Jurkat, Clone E6-1 (cell line): ENCODE data around the gene GAL3ST3.
"Not testable (repeated sequence)": the region's sequence is repeated elsewhere in the genome, so short reads cannot be mapped to it uniquely, and the experiment has no call there.

Experiments
- DNase-seq: peaks from one replicate; pipeline ENCODE4 v3.0.0-alpha.2; 2011; ENCODE audit warnings: low read depth, low spot score
- H3K4me3 ChIP-seq: 2 replicates; pipeline ENCODE4 v1.5.1; 2011; ENCODE audit warnings: mild to moderate bottlenecking, low read length, control low read depth, moderate library complexity

Gene GAL3ST3

DNA sequence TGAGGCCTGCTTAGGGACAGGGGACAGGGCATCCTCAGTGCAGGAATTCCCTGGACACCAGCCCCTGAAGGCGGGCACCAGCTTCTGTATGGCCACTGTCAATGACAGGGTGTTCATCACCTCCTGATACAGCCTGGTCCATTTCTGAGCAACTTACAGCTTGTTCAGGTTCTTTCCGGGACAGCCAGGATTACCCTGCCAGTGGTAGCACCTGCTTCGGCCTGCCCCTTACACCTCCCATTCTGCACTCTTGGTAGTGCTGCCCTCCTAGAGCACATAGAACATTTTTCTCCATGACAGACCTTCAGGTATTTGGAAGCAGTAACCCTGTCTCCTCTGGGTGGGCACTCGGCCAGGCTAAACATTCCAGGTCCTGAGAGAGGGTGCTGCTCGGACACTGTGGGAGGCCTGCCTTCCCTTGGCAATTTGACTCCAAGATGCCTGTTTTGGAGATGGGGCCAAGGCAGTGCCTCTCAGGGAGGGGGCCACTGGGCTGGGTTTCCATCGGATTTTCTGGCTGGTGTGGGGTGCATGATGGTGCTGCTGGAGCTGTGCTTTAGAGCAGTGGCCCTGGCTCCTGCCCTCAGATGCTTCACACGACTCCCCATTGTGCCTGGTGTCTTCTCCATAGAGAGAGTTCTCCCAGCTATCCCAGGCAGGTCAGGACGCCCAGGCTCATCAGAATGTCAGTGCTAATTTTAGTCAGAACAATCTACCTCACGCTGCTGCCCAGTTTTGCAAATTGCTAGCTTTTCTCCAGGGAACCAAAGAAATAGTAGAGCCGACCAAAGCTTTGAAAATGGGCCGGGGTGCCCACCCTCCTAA, 1.2 kb downstream of the GAL3ST3 start:
- H3K4me3 ChIP-seq = no peak overlapping the region
- no peak for DNase-seq

DNA sequence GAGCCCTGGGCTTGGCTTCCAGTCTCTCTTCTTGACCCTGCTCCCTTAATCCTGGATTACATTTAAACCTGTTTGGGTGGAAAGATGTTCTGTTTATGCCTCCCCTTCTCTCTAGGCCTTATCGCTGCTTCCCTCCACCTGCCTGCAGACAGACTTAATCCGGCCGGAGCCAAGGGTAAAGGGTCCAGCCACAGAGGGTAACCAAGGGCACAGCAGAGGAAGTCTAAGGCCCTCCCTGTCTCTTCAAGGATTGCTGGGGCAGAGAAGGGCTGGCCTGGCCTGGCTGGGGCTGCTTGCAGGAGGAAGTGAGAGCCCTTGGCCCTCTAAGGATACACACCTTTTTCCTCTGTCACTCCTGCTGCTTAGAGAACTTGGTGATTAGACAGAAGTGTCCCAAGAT, 2.1 kb downstream of the GAL3ST3 start:
- DNase-seq = no peak

DNA sequence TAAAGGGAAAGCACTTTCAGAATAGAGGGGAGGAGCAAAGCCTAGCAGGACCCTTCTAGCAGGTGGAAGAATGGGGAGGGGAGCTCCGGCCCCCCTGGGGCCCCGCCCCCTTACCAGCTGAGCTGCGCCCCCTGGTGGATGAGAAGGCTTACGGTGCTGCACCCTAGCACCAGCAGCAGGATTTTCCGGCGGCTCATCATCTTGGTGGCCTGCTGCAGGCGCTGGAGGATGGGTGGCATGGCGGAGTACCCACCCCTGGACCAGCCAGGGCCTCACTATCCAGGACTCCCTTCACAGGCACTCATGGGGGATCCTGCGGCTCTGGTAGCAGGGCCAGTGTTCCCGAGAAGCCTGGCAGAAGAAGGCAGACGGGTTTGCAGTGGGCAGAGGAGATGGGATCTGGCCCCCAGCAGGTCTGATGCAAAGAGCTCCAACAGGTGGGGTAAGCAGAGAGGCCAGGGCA, 3.8 kb downstream of the GAL3ST3 start:
- peak overlapping the region; percentile 21 for H3K4me3 ChIP-seq
- peak; percentile 84 for DNase-seq

More for the DNA sequence above, 2.1 kb downstream of the GAL3ST3 start:
- H3K4me3 ChIP-seq = no peak overlapping the region

DNA sequence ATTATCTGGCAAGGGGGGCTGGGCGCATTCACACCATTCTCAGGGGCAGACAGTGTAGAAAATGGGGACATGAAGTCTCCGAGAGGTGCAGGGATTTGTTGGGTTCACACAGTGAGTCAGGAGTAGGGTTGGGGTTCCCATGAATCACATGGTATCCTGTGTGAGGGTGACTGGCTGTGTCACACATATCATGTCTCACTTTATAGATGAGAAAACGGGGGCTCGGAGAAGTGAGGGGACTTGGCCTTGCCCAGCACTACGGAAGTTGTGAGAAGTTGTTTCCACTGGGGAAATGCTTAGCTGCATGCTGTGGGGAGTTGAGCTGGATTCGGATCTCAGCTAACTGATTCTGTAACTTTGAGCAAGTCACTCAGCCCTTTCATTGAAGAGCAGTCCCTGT, 4.2 kb downstream of the GAL3ST3 start:
- peak overlapping the region; percentile 16 for H3K4me3 ChIP-seq
- DNase-seq = no peak

DNA sequence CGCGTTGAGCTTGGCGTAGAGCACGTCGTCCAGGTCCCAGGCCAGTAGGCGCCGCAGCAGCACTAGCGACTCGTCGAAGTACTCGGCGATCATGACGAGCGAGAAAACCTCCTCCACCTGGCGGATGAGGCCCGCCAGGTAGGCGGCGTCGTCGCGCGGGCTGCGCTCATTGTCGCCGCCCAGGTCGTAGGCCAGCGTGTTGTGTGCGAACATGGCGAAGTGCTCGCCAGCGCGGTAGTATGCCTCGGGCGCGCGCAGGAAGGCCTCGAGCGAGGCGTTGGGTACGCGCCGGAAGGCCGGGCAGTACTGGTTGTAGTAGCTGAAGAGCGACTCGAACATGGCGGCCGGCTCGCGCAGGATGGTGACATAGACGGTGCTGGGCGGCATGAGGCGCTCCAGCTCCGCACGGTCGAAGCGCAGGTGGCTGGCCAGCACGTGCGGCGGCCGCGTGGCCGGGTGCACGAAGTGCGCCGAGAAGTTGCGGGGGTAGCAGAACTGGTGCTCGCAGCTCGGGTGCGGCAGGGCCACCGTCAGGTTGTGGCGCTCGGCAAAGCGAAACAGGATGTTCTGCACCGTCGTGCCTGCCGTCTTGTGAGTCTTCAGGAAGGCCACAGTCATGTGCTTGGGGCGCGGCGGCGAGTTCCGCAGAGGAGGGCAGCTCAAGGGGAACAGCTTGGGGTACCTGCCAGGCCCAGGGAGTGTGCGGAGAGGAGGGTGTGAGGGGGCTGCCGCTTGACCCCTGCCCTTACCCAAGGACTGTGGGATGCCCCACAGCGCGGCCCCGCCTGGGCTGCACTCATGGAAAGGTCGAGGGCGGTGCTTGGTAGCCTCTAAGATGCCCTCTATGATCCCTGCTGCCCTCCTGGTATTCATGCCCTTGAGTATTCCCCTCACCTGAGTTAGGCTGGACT, 5.7 kb downstream of the GAL3ST3 start:
- DNase-seq = no peak
- no peak overlapping the region for H3K4me3 ChIP-seq

DNA sequence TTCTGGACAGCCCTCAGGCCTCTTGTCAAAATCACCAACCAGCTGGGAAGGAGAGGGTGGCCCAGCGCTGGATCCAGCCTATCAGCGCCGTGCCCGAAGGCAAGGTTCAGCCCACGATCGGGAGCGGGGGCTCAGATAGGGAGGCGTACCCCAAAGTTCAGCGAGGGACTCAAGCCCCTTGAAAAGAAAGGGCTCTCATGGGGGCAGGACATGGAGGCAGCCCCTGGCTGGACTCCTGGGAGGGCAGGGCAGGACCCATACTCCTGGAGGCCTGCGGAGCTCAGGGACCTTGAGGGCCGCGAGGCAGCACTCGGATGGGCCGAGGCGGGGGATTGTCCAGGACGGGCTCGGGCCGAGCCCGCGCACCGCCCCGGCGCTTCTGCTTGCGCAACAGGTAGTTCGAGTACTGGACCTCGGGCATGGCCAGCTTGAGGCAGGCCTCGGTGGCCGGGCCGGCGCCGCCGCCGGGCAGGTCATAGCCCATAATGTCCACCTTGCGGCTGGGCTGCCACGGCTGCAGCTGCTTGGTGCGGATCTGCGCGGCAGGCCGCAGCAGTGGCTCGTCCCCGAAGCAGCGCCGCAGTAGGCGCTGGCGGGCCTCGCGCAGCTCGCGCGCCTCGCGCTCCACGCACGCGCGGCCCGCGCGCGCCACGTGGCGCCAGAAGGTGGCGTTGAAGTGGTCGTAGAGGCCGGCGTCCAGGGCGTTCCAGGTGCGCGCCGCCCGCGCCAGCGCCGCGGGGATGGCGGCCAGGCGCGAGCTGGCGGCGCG, 6.5 kb downstream of the GAL3ST3 start:
- H3K4me3 ChIP-seq = no peak overlapping the region
- no peak for DNase-seq

DNA sequence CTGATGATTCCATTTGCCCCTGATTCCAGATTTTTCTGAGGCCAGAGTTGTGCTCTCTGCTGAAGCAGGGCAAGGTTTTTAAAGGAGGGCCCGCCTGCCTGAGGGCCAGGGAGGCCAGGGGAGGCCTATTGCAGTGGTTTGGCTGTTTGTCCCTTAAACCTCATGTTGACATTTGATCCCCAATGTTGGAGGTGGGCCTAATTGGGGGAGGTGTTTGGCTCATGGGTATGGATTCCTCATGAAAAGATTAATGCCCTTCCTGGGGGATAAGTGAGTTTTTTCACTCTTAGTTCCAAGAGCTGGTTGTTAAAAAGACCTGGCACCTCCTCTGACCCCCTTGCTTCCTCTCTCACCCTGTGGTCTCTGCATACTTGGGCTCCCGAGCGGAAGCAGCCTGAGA, 9.2 kb downstream of the GAL3ST3 start:
- no peak for DNase-seq
- no peak overlapping the region for H3K4me3 ChIP-seq

DNA sequence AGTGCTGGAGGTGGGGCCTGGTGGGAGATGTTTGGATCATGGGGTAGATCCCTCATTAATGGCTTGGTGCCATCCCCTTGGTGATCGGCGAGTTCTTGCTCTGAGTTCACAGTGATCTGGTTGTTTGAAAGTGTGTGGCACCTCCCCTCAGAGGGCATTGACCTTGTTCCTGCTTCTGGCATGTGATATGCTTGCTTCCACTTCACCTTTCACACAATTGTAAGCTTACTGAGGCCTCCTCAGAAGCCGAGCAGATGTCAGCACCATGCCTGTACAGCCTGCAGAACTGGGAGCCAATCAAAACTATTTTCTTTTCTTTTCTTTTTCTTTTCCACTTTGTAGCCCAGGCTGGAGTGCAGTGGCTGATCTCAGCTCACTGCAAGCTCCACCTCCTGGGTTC, 11.6 kb downstream of the GAL3ST3 start:
- DNase-seq = no peak
- H3K4me3 ChIP-seq = no peak overlapping the region

DNA sequence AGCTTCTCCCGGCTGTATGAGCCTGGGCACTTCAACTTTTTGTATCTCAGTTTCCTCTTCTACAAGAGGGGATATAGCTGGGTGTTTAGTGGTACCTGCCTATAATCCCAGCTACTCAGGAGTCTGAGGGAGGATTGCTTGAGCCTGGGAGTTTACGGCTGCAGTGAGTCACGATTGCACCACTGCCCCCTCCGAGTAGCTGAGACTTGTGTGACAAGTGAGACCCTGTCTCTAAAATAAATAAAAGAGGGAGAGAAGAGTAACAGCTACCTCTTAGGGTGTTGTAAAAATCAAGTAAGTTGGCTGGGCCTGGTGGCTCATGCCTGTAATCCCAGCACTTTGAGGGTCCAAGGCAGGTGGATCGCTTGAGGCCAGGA, 12.6 kb downstream of the GAL3ST3 start:
- no peak overlapping the region for H3K4me3 ChIP-seq
- DNase-seq = no peak

DNA sequence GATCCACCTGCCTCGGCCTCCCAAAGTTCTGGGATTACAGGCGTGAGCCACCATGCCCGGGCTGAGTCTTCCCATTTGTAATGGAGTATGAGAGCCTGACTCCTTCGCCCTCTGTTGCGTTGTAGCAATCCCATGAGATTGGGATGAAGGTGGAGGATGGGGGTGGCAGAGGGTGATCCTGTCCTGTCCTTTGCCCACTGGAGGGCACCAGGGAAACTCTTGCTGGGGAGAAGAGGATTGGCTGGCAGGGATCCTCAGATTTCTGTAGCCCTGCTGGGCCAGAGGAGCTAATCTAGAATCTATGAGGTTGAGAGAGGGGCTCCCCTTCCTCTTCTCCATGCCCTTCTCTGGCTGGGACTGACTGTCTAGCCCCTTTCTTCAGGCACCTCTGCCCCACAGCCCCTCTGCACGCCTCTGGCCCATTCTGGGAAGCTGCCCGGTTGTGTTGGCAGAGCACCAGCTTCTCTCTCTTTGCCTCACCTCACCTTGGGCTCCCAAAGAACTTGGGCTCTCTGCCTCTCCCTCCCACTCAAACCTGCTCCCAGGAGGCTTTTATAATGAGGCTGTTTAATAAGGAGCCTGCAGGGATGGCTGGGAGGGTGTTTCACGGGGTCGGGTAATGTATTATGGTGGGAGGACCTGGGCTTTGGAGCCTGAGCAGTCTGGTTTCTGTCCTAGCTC, 13.2 kb downstream of the GAL3ST3 start:
- no peak for DNase-seq
- H3K4me3 ChIP-seq = no peak overlapping the region

DNA sequence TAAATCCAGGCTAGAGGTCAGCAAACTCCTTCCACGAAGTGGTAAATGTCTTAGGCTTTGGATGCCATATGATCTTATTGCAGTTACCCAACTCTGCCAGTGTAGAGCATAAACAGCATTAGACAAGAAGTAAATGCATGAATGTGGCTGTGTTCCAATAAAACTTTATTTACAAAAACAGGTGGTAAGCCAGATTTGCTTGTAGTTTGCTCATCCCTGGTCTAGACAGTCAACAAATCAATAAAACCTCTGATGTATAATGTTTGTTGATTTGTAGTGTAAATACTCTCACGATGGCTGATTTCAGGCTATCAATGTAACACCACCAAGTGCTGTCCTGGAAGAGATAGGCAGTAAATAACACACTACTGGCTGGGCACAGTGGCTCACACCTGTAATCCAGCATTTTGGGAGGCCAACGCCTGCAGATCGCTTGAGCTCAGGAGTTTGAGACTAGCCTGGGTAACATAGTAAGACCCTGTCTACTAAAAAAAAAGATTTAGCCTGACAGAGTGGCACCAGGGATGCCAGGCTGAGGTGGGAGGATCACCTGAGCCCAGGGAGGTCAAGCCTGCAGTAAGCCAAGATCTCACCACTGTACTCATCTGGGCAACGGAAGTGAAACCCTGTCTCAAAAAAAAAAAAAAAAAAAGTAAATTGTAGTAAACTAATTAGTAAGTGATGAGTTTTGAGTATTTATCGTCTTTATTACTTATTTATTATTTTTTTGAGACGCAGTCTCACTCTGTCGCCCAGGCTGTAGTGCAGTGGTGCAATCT, 15.8 kb downstream of the GAL3ST3 start:
- no peak for DNase-seq
- H3K4me3 ChIP-seq = no peak overlapping the region

DNA sequence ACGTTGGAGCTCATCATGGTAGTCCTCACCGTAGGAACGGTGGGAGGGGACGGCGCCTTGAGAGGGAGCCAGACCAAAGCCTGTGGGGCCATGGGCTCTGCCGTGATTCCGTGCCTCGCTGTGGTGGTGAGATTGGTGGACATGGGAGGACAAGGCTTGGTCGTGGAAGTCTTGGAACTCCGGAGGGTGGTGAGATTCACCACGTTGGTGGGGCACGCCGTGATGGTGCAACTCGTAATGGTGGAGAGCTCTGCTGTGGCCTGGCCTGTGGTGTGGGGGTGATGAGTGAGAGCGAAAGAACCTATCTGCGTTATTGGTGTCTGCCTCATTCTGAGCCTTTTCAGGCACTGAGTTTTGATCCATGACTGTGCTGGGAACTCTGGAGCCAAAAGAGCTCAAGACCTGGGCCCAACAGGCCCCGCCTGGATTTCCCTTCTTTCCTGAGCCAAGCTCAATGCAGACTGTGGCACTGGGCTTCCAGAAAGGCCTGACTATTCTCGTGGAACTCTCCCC, 22.9 kb downstream of the GAL3ST3 start, which contains the start of gene CATSPER1:
CATSPER1 (minus strand) TSS at position 463 of the 513 bp plus-strand sequence; CDS start at position 363, 100 bp downstream.
- no peak within 1 kb of the TSS for H3K4me3 ChIP-seq
- DNase-seq = no peak

DNA sequence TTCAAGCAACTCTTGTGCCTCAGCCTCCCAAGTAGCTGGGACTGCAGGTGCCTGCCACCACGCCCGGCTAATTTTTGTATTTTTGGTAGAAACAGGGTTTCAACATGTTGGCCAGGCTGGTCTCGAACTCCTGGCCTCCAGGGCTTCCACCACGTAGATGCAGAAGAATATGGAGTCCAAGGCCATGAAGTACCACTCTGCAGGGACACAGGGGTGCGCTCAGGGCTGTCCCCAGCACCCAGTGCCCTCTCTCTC, 25.8 kb downstream of the GAL3ST3 start:
- DNase-seq, H3K4me3 ChIP-seq: not testable (repeated sequence)

DNA sequence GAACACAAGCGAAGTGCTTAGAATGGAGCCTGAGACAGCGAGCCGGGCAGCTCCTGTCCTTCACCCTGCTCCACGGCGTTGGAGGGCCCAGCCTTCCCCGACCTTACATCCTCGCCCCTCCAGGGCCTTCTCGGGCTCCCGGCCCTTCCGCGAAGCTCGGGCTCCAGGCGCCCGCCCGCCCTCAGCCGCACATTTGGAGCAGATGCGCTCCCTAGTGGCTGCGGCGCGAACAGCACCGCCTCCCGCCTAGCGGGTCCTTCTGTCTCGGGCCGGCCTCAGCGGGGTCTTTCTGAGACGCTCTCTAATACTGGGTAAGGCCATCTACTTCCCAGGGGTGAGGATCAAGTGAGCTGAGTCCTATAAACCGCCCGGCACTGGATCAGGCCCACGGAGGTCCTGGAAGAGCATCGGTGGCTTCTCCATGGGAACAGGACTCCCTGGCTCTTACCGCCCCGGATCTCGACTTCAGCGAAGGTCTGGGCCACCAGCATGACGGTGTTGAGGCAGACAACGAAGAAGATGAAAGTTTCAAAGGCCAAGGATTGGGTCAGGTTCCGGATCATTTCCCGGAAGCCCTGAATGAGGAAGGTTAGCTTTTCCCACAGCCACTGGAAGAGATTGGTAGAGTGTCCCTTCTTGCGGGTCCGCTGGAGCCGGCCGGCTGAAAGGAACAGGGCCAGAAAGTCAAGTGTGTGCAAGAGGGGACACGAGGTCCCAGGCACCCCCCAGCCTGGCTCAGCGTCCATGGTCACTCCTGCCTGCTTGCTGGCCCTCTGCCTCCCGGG, 26.4 kb downstream of the GAL3ST3 start:
- H3K4me3 ChIP-seq = 0 out of 2 replicates have a peak overlapping the region, but pooled peaks have one; percentile 23
- DNase-seq = no peak

DNA sequence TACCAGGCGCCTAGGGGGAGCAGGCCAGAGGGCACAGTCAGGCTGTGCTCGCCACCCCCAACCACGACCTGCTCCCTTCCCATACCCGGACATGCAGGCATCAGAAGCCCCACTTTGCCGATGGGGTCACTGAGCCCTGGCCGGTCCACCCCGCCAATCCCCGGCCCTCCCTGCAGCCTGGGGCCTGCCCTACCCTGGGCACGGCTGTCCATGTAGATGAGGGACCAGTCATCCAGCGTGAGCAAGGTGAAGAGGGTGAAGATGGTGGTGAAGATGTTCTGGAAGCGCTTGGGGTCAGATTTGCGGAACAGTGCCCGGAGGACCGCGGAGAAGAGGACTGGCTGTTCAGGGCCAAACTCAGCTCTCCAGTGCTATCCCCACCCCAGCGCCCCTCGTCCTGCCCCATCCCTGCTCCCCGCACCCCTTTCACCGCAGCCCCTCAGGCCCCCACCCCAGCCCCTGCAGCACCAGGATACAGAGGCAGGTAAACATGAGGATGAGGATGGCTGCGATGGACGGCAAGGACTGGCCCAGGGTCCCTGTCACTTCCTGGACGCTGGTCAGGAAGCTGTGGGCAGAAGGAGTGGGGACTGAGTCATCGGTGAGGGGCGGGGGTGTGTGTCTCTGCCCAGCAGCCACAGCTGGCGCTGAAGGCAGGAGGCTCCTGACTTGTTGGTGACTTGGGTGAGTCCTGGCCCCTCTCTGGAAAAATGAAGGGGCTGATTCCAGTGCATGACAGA, 28.2 kb downstream of the GAL3ST3 start:
- H3K4me3 ChIP-seq = no peak overlapping the region
- no peak for DNase-seq

DNA sequence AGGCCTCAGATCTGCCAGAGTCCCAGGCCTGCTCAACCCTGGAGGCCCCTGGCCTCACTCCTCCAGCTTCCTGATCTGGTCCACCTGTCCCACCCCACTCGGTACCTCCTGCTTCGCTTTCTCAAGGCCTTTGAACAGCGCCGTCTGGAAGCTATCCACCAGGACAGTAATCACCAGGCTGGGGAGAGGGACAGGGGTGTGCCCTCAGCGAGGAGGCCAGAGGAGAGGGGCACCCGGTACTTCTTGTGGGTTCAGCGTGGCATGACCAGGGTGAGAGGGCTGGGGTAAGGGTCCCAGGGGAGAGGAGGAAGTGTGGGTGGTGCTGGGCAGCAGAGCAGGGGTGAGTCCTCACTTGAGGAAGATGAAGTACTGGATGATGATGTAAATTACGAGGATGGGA, 28.7 kb downstream of the GAL3ST3 start:
- no peak overlapping the region for H3K4me3 ChIP-seq
- DNase-seq = no peak

DNA sequence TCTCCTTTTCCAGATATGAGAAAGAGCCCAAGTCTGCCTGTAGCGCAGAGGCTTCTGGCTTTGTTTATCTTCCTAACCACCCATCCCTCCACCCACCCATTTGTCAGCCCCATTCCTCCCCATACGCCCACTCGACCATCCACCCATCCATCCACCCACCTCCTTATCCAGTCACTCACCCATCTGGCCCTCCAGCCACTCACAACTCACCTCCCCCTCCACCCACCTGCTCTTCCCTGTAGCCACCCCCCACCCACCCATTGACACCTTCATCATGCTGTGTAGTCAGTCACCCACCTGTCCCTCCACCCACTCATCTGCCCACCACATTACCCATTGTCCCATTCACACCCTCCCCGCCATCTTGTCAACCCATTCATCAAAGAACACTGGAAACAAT, 31.6 kb downstream of the GAL3ST3 start:
- DNase-seq = no peak
- H3K4me3 ChIP-seq = no peak overlapping the region
